Prostate gland (tissue), 2 donors: ENCODE data around the gene FGB.

Source experiments
- POLR2A ChIP-seq: fragments of 450-650 bp; IDR thresholded peaks from one replicate; pipeline ENCODE4 v1.6.1; 2016; ENCODE audit warnings: antibody characterized with exemption, mild to moderate bottlenecking
- POLR2AphosphoS5 ChIP-seq: sonication (generic); formaldehyde crosslinking; IDR thresholded peaks from one replicate; pipeline ENCODE4 v1.6.1; 2017; ENCODE audit warnings: antibody characterized with exemption
- TF ChIP-seq, protein P1 (sequence below), 4 experiments: fragments of 200-600 bp in 2 of 4; fragments of 450-650 bp in 2 of 4; sonication (generic) in 2 of 4; IDR thresholded peaks; 1 replicate in 3 of 4; 2 replicates in 1 of 4; pipeline ENCODE4 v1.5.1; 2016 to 2019; ENCODE audit warnings: antibody characterized with exemption in 4 of 4, mild to moderate bottlenecking in 2 of 4, moderate library complexity in 2 of 4

DNA sequence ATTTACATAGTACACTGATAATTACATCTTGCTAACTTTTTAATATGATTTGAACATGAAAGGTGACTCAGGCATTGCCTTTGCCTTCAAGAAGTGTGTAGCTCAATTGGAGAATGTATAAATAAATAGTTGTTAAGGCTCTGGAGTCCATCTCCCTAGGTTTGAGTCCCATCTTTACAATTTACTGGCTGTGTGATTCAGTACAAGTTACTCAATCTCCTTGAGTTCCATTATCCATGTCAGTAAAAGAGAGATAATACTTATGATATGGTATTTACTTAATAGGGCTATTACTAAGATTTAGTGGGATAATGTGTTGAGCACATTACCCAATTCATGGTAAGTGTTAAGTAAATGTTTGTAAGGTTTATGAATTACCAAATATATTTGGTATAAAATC, 51.5 kb downstream of the FGB start:
- TF ChIP-seq, protein P1, sequence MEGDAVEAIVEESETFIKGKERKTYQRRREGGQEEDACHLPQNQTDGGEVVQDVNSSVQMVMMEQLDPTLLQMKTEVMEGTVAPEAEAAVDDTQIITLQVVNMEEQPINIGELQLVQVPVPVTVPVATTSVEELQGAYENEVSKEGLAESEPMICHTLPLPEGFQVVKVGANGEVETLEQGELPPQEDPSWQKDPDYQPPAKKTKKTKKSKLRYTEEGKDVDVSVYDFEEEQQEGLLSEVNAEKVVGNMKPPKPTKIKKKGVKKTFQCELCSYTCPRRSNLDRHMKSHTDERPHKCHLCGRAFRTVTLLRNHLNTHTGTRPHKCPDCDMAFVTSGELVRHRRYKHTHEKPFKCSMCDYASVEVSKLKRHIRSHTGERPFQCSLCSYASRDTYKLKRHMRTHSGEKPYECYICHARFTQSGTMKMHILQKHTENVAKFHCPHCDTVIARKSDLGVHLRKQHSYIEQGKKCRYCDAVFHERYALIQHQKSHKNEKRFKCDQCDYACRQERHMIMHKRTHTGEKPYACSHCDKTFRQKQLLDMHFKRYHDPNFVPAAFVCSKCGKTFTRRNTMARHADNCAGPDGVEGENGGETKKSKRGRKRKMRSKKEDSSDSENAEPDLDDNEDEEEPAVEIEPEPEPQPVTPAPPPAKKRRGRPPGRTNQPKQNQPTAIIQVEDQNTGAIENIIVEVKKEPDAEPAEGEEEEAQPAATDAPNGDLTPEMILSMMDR (IDR thresholded peaks at IDR 0.05): no peak
- TF ChIP-seq POLR2A (no peak), POLR2AphosphoS5 (no peak)
